Esophagus muscularis mucosa (tissue), 4 donors: Measurements from ENCODE around the gene SHISA4. TPM values are rescaled to one million over a fixed set of nuclear protein-coding genes. Genes with fewer than 3 reads are reported as not detected.

ENCODE experiments used
- DNase-seq: peaks from one replicate; pipeline ENCODE4 v3.0.0-alpha.2; 2017; ENCODE audit errors: extremely low spot score
- H3K27ac ChIP-seq, 4 donors: fragments of 200-600 bp; sonication (generic); replicated peaks in 1 of 4; 1 replicate in 3 of 4; 2 replicates in 1 of 4; pipeline ENCODE4 v1.5.1; 2016 to 2019; ENCODE audit warnings: mild to moderate bottlenecking in 1 of 4
- H3K27me3 ChIP-seq, 4 donors: fragments of 200-600 bp; sonication (generic); one replicate each; pipeline versions ENCODE4 v1.5.1 to v1.6.0; 2016 to 2019
- H3K36me3 ChIP-seq, 4 donors: fragments of 200-600 bp; sonication (generic); one replicate each; pipeline ENCODE4 v1.5.1; 2016 to 2019
- H3K4me1 ChIP-seq, 4 donors: fragments of 200-600 bp; sonication (generic); one replicate each; pipeline ENCODE4 v1.5.1; 2016 to 2019
- H3K4me3 ChIP-seq, 4 donors: fragments of 200-600 bp; sonication (generic); 1 replicate in 2 of 4; 2 replicates in 2 of 4; pipeline ENCODE4 v1.5.1; 2016 to 2019; ENCODE audit warnings: mild to moderate bottlenecking in 4 of 4, moderate library complexity in 1 of 4
- H3K9me3 ChIP-seq, 4 donors: fragments of 200-600 bp; sonication (generic); 1 replicate in 3 of 4; 2 replicates in 1 of 4; pipeline ENCODE4 v1.5.1; 2016 to 2019
- CTCF ChIP-seq, 3 experiments: fragments of 200-600 bp in 2 of 3; fragments of 450-650 bp in 1 of 3; sonication (generic) in 2 of 3; IDR thresholded peaks; one replicate each; pipeline ENCODE4 v1.5.1; 2017 to 2019; ENCODE audit warnings: antibody characterized with exemption in 3 of 3, mild to moderate bottlenecking in 2 of 3, moderate library complexity in 1 of 3
- EP300 ChIP-seq: sonication (generic); formaldehyde crosslinking; IDR thresholded peaks from one replicate; pipeline ENCODE4 v1.6.1; 2017; ENCODE audit warnings: antibody characterized with exemption
- POLR2A ChIP-seq: fragments of 450-650 bp; IDR thresholded peaks from one replicate; pipeline ENCODE4 v1.6.1; 2017; ENCODE audit warnings: antibody characterized with exemption, moderate library complexity, mild to moderate bottlenecking, low read depth
- POLR2AphosphoS5 ChIP-seq, 2 donors: sonication (generic); formaldehyde crosslinking; IDR thresholded peaks; one replicate each; pipeline ENCODE4 v1.6.1; 2017; ENCODE audit warnings: antibody characterized with exemption in 2 of 2
- WGBS: methylation state at CpG from one replicate; pipeline ENCODE4 v1.1.5; 2018; 5-methylcytosine and 5-hydroxymethylcytosine counted together
- intact Hi-C: fragments of 100-400 bp; cut with DNase I; formaldehyde crosslinking; loops from one replicate; pipeline ENCODE4 v1.15.1; 2023
- small RNA-seq, 3 donors: library from RNA; depleted of rRNA; stranded (forward); fragments of <200 nt; gene quantifications; one replicate each; pipeline ENCODE3, GENCODE V24; 2016
- total RNA-seq, 4 donors: library from RNA; depleted of rRNA; stranded (reverse); fragments of >200 nt; gene quantifications; one replicate each; pipeline versions ENCODE4 v1.1.0 to v1.2.1, GENCODE V29; 2016

The SHISA4 gene
- total RNA-seq, 4 donors from 2014 or later, result 20.3 to 31.0 (median 28.5) TPM

DNA sequence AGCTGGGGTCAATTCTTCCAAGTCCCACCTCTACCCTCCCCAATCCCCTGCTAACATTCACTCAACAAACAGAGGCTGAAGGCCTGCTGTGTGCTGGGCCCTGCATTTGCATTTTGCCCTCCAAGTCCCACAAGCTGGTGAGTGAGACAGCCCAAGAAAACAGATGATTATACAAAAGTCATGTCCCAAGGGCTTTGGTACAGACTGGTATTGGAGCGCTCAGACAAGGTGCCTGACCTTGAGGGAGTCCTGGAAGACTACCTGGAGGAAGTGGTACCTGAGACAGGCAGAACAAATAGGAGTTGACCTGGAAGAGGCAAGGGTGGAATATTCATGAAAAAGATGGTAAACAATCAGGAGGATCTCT, 53.4 kb downstream of the SHISA4 start:
- Histone ChIP-seq H3K27ac (peak overlapping the region; percentile 92 to 95 (median 94)), H3K27me3 (no peaks in the 10 kb centered on the region), H3K4me1 (peaks cover 6 to 53% (median 48%) of the 10 kb centered on the region in 4 donors), H3K9me3 (no peaks in the 10 kb centered on the region), H3K36me3 (peaks cover 0 to 10% (median 2%) of the 10 kb centered on the region in 4 donors), H3K4me3 (peak overlapping the region; percentile 74 to 91 (median 82))
- no peak for DNase-seq
- TF ChIP-seq EP300 (no peak), CTCF (IDR thresholded peaks at IDR 0.05) (no peak), POLR2A (no peak), POLR2AphosphoS5 (IDR thresholded peaks at IDR 0.05) (peak in 1 of 2 donors; percentile 31)
- intact Hi-C loops, result no loop called here
- 54% methylated on average over 1 of the region's 1 CpG for WGBS

Small RNAs within 50 kb of the gene (small RNA-seq; reads per million reads assigned to genes)
- gene MIR6739, result 0 reads per million in 3 donors

Other genes starting within 250 kb of the SHISA4 start
- gene IPO9, start 59.7 kb upstream of the SHISA4 start, total RNA-seq, result 10 to 100 TPM; 17.4 to 31.8 (median 23.1) TPM
- 1,000 to 10,000 TPM; 1,021 to 1,618 (median 1,290) TPM for gene LMOD1, start 57.6 kb downstream of the SHISA4 start, total RNA-seq
- gene TIMM17A, start 66.6 kb downstream of the SHISA4 start, total RNA-seq, result 10 to 100 TPM; 30.7 to 46.1 (median 32.4) TPM
- gene RNPEP, start 93.8 kb downstream of the SHISA4 start, total RNA-seq, result 10 to 100 TPM; 33.0 to 49.0 (median 44.0) TPM
- gene ELF3, start 121.7 kb downstream of the SHISA4 start, total RNA-seq, result 1 to 10 TPM in 2 of 4 donors, under 1 TPM in 1, not detected in 1; 0.17 to 2.9 (median 1.2) TPM
- gene GPR37L1, start 234.0 kb downstream of the SHISA4 start, total RNA-seq, result under 1 TPM in 3 of 4 donors, not detected in 1; 0.17 to 0.69 (median 0.58) TPM